Measurements from ENCODE around the gene CYP4B1. TPM values are rescaled to one million over a fixed set of nuclear protein-coding genes. Genes with fewer than 3 reads are reported as not detected.

The CYP4B1 gene
- total and polyA plus RNA-seq, 2 donors (not counting 1 experiment from before 2014, with no cell fraction given): not detected

- no peak overlapping the region for H3K9ac ChIP-seq (ENCODE audit: low read length)
- intact Hi-C loops (cut with micrococcal nuclease): no loop called here
- no peak for ATAC-seq (ENCODE audit: low read depth)
- CTCF ChIA-PET: no interaction called here
- Mint-ChIP-seq H3K4me1 (no peaks in the 10 kb centered on the region), H3K9me3 (ENCODE audit: insufficient read depth) (no peaks in the 10 kb centered on the region), H3K4me3 (no peak overlapping the region), H3K27me3 (peaks cover 8% of the 10 kb centered on the region), H3K27ac (no peak overlapping the region)
- 22% methylated on average over 3 of the region's 5 CpGs for WGBS (ENCODE audit: insufficient coverage)
- no peak overlapping the region for H2AFZ ChIP-seq (ENCODE audit: insufficient read depth, low read depth, low read length, poor library complexity, severe bottlenecking)
- no peak overlapping the region for H3K27ac ChIP-seq (ENCODE audit: low read length in 2 of 2)
- peaks cover 0 to 3% (median 0%) of the 10 kb centered on the region in 4 experiments for H3K27me3 ChIP-seq (replicated peaks in 1 of 4; ENCODE audit: control extremely low read depth in 1 of 4, control insufficient read depth in 3 of 4, insufficient read depth in 4 of 4, low read length in 3 of 4)
- H3K79me2 ChIP-seq (ENCODE audit: control insufficient read depth, insufficient read depth, low read length): no peaks in the 10 kb centered on the region
- H3K4me3 ChIP-seq (ENCODE audit: control extremely low read depth in 1 of 5, extremely low read depth in 1 of 5, insufficient read depth in 1 of 5, low read depth in 2 of 5, low read length in 4 of 5): no peak overlapping the region
- no peak for DNase-seq
- H3K4me2 ChIP-seq (replicated peaks; ENCODE audit: low read depth, low read length, poor library complexity, severe bottlenecking): no peak overlapping the region
- no peaks in the 10 kb centered on the region for H3K36me3 ChIP-seq (replicated peaks in 1 of 2; ENCODE audit: control extremely low read depth in 1 of 2, control insufficient read depth in 1 of 2, extremely low read depth in 1 of 2, insufficient read depth in 2 of 2, low read length in 1 of 2)
- POLR2A ChIA-PET: no interaction called here
- no peaks in the 10 kb centered on the region for H3K4me1 ChIP-seq (ENCODE audit: control insufficient read depth in 2 of 2, insufficient read depth in 2 of 2, low read length in 2 of 2)
- no peaks in the 10 kb centered on the region for H4K20me1 ChIP-seq (ENCODE audit: control insufficient read depth, insufficient read depth, low read length, poor library complexity, severe bottlenecking)
- TF ChIP-seq CTCF (IDR thresholded peaks at IDR 0.05): no peak
- no peak for TF ChIP-seq EZH2 (IDR thresholded peaks at IDR 0.05; ENCODE audit: borderline replicate concordance, insufficient read depth, low read depth, low read length, poor library complexity, severe bottlenecking)
- peaks cover 0 to 6% (median 0%) of the 10 kb centered on the region in 3 donors for H3K9me3 ChIP-seq (ENCODE audit: control extremely low read depth in 1 of 3, control insufficient read depth in 2 of 3, insufficient read depth in 1 of 3, low read length in 2 of 3)
Measured at GRCh38 chr1:46820560-46821060, 21.8 kb downstream of the CYP4B1 start.

GRCh38 chr1:46822248-46822826, 23.5 kb downstream of the CYP4B1 start:
- CTCF ChIA-PET: no interaction called here
- H3K4me3 ChIP-seq (ENCODE audit: control extremely low read depth in 1 of 5, extremely low read depth in 1 of 5, insufficient read depth in 1 of 5, low read depth in 2 of 5, low read length in 4 of 5): no peak overlapping the region
- H3K27ac ChIP-seq (ENCODE audit: low read length in 2 of 2): no peak overlapping the region
- H4K20me1 ChIP-seq (ENCODE audit: control insufficient read depth, insufficient read depth, low read length, poor library complexity, severe bottlenecking): no peaks in the 10 kb centered on the region
- H3K4me1 Mint-ChIP-seq: no peaks in the 10 kb centered on the region
- ATAC-seq (ENCODE audit: low read depth) (no peak), DNase-seq (no peak)
- H3K79me2 ChIP-seq (ENCODE audit: control insufficient read depth, insufficient read depth, low read length): no peaks in the 10 kb centered on the region
- WGBS (ENCODE audit: insufficient coverage): 96% methylated on average over 3 of the region's 3 CpGs
- H3K9ac ChIP-seq (ENCODE audit: low read length): no peak overlapping the region
- no peaks in the 10 kb centered on the region for H3K36me3 ChIP-seq (replicated peaks in 1 of 2; ENCODE audit: control extremely low read depth in 1 of 2, control insufficient read depth in 1 of 2, extremely low read depth in 1 of 2, insufficient read depth in 2 of 2, low read length in 1 of 2)
- H3K27me3 ChIP-seq (replicated peaks in 1 of 4; ENCODE audit: control extremely low read depth in 1 of 4, control insufficient read depth in 3 of 4, insufficient read depth in 4 of 4, low read length in 3 of 4): peaks cover 0 to 3% (median 0%) of the 10 kb centered on the region in 4 experiments
- no peak overlapping the region for H3K27ac Mint-ChIP-seq
- intact Hi-C loops (cut with micrococcal nuclease): no loop called here
- no peaks in the 10 kb centered on the region for H3K9me3 Mint-ChIP-seq (ENCODE audit: insufficient read depth)
- TF ChIP-seq CTCF (IDR thresholded peaks at IDR 0.05): no peak
- no peak for TF ChIP-seq EZH2 (IDR thresholded peaks at IDR 0.05; ENCODE audit: borderline replicate concordance, insufficient read depth, low read depth, low read length, poor library complexity, severe bottlenecking)
- H2AFZ ChIP-seq (ENCODE audit: insufficient read depth, low read depth, low read length, poor library complexity, severe bottlenecking): no peak overlapping the region
- no peak overlapping the region for H3K4me3 Mint-ChIP-seq
- no peaks in the 10 kb centered on the region for H3K4me1 ChIP-seq (ENCODE audit: control insufficient read depth in 2 of 2, insufficient read depth in 2 of 2, low read length in 2 of 2)
- POLR2A ChIA-PET: no interaction called here
- peaks cover 0 to 3% (median 0%) of the 10 kb centered on the region in 3 donors for H3K9me3 ChIP-seq (ENCODE audit: control extremely low read depth in 1 of 3, control insufficient read depth in 2 of 3, insufficient read depth in 1 of 3, low read length in 2 of 3)
- H3K27me3 Mint-ChIP-seq: peaks cover 4% of the 10 kb centered on the region
- no peak overlapping the region for H3K4me2 ChIP-seq (replicated peaks; ENCODE audit: low read depth, low read length, poor library complexity, severe bottlenecking)
